GM12891 (cell line): ENCODE results near the gene MGMT.

Experiments used
- POLR2A ChIP-seq: IDR thresholded peaks from 2 replicates; pipeline ENCODE4 v1.6.1; 2011; ENCODE audit warnings: low read depth, low read length, control low read depth
- POLR2AphosphoS5 ChIP-seq: IDR thresholded peaks from 2 replicates; pipeline ENCODE4 v1.6.1; 2011; ENCODE audit warnings: low read depth, low read length, control low read depth
- TAF1 ChIP-seq: IDR thresholded peaks from 2 replicates; pipeline ENCODE4 v1.6.1; 2011; ENCODE audit warnings: low read depth, low read length, control low read depth

DNA sequence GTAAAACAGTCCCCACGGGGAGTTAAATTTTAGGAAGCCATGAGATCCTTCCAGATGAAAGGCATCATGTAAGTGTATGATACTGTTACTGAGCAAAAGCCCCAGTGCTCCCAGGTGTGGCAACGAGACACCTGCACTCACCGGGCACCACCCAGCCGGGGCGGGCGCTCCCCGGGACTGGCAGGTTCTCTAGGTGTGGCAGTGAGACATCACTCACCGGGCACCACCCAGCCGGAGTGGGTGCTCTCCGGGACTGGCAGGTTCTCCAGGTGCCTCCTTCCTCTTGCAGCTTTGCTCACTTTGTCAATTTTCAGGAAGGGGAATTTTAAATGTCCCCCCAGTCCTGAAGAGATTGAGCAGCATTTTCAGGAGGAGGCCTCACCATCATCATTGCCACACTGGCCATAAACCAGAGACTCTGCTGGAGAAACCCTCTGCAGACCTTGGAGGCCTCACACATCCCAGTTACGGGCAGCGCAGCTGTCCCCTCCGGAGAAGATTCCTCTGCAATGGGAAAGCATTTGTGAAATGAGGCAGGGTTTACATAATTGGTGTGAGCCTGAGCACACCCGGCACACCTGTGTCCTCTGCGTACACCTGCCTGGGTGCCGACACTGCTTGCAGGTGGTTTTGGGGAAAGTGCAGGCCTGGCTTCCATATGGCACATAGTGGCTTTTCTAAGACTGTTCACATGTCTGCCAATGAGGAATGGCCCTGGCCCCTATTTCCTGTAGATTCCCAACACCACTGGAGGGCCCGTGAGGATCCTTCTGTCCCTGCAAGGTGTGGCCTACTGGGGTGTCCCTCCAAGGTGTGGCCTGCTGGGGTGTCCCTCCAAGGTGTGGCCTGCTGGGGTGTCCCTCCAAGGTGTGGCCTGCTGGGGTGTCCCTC lies 305.7 kb downstream of the MGMT start:
- no peak for TF ChIP-seq POLR2AphosphoS5
- no peak for TF ChIP-seq POLR2A
- TF ChIP-seq TAF1: no peak
